ENCODE results near the gene HAVCR1. TPM values are rescaled to one million over a fixed set of nuclear protein-coding genes. Genes with fewer than 3 reads are reported as not detected.
"Not testable (repeated sequence)": the region's sequence is repeated elsewhere in the genome, so short reads cannot be mapped to it uniquely, and the experiment has no call there.

HAVCR1 gene
- total and polyA plus RNA-seq, 12 donors = 0.15 to 0.36 (median 0.19) TPM; not detected in 9

DNA sequence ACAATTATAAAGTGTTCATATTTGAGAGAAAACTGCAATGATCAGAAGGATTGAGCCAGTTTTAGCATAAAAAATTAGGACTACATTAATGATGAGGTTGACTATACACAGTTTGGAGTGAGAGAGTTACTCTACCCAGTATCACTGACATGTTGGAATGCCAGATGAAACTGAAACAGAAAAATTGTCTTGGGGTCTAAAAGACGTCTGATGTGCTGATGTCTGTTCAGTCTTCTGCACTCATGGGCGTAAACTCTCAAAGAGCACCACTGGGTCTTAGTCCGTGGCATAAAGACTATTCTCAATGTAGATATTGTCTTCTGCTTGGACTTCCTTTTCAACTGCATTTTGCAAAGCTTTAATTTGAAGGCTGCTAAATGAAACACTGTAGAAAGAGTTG, 29.5 kb downstream of the HAVCR1 start:
- intact Hi-C loops (cut with DNase I) = no loop called here
- ATAC-seq (no peak), DNase-seq (no peak)
- Histone ChIP-seq H3K36me3 (no peaks in the 10 kb centered on the region), H3K27ac (no peak overlapping the region), H3K27me3 (peaks cover 0 to 3% (median 0%) of the 10 kb centered on the region in 7 donors), H3K4me1 (no peaks in the 10 kb centered on the region), H3K4me3 (no peak overlapping the region), H3K9me3 (no peaks in the 10 kb centered on the region)
- TF ChIP-seq, protein P1, sequence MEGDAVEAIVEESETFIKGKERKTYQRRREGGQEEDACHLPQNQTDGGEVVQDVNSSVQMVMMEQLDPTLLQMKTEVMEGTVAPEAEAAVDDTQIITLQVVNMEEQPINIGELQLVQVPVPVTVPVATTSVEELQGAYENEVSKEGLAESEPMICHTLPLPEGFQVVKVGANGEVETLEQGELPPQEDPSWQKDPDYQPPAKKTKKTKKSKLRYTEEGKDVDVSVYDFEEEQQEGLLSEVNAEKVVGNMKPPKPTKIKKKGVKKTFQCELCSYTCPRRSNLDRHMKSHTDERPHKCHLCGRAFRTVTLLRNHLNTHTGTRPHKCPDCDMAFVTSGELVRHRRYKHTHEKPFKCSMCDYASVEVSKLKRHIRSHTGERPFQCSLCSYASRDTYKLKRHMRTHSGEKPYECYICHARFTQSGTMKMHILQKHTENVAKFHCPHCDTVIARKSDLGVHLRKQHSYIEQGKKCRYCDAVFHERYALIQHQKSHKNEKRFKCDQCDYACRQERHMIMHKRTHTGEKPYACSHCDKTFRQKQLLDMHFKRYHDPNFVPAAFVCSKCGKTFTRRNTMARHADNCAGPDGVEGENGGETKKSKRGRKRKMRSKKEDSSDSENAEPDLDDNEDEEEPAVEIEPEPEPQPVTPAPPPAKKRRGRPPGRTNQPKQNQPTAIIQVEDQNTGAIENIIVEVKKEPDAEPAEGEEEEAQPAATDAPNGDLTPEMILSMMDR (IDR thresholded peaks at IDR 0.05) = no peak
- WGBS, 2 donors = 66 to 74% methylated on average over 3 of the region's 3 CpGs

DNA sequence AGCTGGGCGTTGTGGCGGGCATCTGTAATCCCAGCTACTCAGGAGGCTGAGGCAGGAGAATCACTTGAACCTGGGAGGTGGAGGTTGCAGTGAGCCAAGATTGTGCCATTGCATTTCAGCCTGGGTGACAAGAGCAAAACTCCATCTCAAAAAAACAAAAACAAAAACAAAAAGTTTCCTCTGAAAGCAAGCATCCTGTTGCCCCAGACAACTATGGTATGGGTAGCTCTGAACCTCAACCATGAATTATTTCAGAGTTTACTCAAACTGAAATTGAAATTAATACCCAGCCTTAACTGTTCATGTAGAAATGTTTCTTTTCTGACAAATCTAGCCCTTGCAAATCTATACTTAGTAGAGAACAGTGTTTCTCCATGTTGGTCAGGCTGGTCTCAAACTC, 31.3 kb downstream of the HAVCR1 start:
- H3K27ac ChIP-seq; H3K4me3 ChIP-seq; DNase-seq; intact Hi-C loops (cut with DNase I); H3K9me3 ChIP-seq; H3K36me3 ChIP-seq; ATAC-seq; H3K4me1 ChIP-seq; H3K27me3 ChIP-seq: not testable (repeated sequence)
- WGBS, 2 donors = 89 to 97% methylated on average over 2 of the region's 2 CpGs

DNA sequence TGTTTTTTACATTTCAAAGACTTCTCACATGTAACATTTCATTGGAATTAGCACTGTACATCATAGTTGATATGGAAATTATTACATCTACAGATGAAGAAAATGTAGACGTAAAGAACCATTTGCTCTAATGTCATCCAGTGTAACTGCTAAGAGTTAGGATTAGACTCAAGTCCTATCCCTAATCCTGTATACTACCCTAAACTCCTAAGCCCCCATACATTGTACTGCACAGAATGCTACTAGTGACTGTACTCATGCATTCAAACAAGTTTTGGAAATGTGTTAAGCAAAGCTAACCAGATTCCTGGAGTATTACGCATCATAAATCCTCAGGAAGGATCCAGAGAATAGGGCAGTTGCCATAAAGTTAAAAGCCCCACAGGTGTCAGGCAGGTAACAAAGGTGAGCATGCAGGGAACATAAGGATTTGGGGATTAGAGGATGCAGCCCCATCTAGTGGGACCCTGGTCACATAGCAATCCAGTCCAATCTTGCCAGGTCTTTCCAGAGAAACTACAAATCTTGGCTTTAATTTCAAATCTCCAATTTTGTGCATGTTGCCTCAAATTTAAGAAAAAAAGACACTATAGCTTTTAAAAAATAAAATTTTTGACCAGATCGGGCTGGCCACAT, 32.0 kb downstream of the HAVCR1 start:
- intact Hi-C loops (cut with DNase I) = no loop called here
- Histone ChIP-seq H3K27me3 (peaks cover 0 to 3% (median 0%) of the 10 kb centered on the region in 7 donors), H3K9me3 (no peaks in the 10 kb centered on the region), H3K4me1 (no peaks in the 10 kb centered on the region), H3K27ac (no peak overlapping the region), H3K4me3 (no peak overlapping the region), H3K36me3 (no peaks in the 10 kb centered on the region)
- WGBS, 2 donors = 69 to 74% methylated on average over 3 of the region's 3 CpGs
- TF ChIP-seq, protein P1 (IDR thresholded peaks at IDR 0.05) = peak in 7 of 9 donors; percentile 28 to 51 (median 45)
- ATAC-seq (no peak), DNase-seq (no peak)

DNA sequence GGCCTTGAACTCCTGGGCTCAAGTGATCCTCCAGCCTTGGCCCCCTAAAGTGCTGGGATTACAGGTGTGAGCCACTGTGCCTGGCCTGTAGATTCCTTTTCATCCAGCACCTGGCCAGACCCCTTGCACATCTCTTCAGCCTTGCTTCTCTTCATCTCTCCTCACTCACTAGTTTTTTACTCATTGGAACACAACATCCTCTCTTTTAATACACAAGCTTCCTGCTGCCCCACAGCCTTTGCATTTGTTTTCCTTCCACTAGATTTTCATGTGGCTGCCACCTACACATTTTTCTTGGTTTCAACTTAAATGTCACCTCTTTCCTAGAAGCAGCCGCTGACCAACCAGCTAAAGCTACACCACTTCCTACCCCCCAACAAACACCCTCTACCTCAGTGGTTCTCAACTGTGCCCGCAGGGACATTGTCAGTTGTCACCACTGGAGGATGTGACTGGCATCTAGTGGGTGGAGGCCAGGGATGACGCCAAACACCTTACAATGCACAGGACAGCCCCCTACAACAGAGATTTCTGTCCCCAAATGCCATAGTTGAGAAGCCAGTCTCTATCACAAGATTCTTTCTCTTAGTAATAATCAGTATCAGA, 33.7 kb downstream of the HAVCR1 start:
- H3K9me3 ChIP-seq = no peaks in the 10 kb centered on the region
- H3K4me3 ChIP-seq = no peak overlapping the region
- ATAC-seq (no peak), DNase-seq (no peak)
- TF ChIP-seq, protein P1 (IDR thresholded peaks at IDR 0.05) = no peak
- 81 to 84% methylated on average over 3 of the region's 3 CpGs for WGBS, 2 donors
- intact Hi-C loops (cut with DNase I) = no loop called here
- H3K4me1 ChIP-seq = peaks cover 0 to 8% (median 4%) of the 10 kb centered on the region in 9 donors
- H3K27ac ChIP-seq = peak overlapping the region in 1 of 10 donors; percentile 65
- peaks cover 0 to 3% (median 0%) of the 10 kb centered on the region in 7 donors for H3K27me3 ChIP-seq
- no peaks in the 10 kb centered on the region for H3K36me3 ChIP-seq
